22Rv1 (cell line): ENCODE results near the gene CDK1.

ENCODE experiments used
- ZFX ChIP-seq: fragments of 450-650 bp; IDR thresholded peaks from 2 replicates; pipeline ENCODE4 v1.6.1; 2017; ENCODE audit warnings: antibody characterized with exemption, borderline replicate concordance
- TF ChIP-seq, protein P1 (sequence below): fragments of 450-650 bp; IDR thresholded peaks from 2 replicates; pipeline ENCODE4 v1.5.1; 2017; ENCODE audit warnings: mild to moderate bottlenecking

DNA sequence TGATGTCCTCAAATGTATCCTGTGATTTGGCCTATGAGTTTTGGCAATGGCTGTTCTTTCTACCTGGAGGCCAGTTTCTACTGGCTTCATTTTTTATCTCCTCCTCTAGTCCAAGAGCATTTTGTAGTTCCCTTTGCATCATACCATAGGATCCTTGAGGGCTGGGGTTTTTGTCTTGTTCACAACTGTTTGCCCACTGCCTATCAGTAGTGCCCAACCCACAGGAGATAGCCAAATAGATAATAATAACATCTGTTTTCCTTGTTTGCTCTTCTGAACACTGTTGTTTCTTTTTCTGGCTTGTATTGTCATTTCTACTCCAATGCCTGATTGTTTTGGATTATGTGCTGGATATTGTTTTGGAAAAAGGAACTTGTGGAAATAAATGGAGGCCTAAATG, 3.4 kb downstream of the CDK1 start:
- TF ChIP-seq, protein P1, sequence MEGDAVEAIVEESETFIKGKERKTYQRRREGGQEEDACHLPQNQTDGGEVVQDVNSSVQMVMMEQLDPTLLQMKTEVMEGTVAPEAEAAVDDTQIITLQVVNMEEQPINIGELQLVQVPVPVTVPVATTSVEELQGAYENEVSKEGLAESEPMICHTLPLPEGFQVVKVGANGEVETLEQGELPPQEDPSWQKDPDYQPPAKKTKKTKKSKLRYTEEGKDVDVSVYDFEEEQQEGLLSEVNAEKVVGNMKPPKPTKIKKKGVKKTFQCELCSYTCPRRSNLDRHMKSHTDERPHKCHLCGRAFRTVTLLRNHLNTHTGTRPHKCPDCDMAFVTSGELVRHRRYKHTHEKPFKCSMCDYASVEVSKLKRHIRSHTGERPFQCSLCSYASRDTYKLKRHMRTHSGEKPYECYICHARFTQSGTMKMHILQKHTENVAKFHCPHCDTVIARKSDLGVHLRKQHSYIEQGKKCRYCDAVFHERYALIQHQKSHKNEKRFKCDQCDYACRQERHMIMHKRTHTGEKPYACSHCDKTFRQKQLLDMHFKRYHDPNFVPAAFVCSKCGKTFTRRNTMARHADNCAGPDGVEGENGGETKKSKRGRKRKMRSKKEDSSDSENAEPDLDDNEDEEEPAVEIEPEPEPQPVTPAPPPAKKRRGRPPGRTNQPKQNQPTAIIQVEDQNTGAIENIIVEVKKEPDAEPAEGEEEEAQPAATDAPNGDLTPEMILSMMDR: no peak
- no peak for TF ChIP-seq ZFX
